Pancreas (tissue), 10 donors: ENCODE results near the gene SNAP47. TPM values are rescaled to one million over a fixed set of nuclear protein-coding genes. Genes with fewer than 3 reads are reported as not detected.

Experiments
- ATAC-seq, 4 donors: fragments of 200-7000 bp; cut with Tn5 transposase; one replicate each; pipeline versions ENCODE4 v1.8.0 to v1.9.1; 2020; ENCODE audit warnings: mild to moderate bottlenecking in 4 of 4, moderate library complexity in 4 of 4
- DNase-seq, 6 donors: peaks; one replicate each; pipeline ENCODE4 v3.0.0-alpha.2; 2020
- FAIRE-seq: peaks from 2 replicates; lab custom pipeline; 2012; peaks lifted over from hg19 to GRCh38; lab: Jason Lieb, UNC
- H3K27ac ChIP-seq, 4 donors: fragments of 200-600 bp; sonication (generic); 1 replicate in 3 of 4; 2 replicates in 1 of 4; pipeline versions ENCODE4 v1.5.0 to v1.8.0; 2020
- H3K27me3 ChIP-seq, 4 donors: fragments of 200-600 bp; one replicate each; pipeline ENCODE4 v1.8.0; 2021
- H3K36me3 ChIP-seq, 3 donors: fragments of 200-600 bp; sonication (generic) in 1 of 3; one replicate each; pipeline versions ENCODE4 v1.5.0 to v1.8.0; 2020 to 2021
- H3K4me1 ChIP-seq, 3 donors: fragments of 200-600 bp; one replicate each; pipeline ENCODE4 v1.8.0; 2021
- H3K4me3 ChIP-seq, 4 donors: fragments of 200-600 bp; sonication (generic) in 2 of 4; one replicate each; pipeline versions ENCODE4 v1.5.0 to v1.8.0; 2020 to 2021
- H3K9me3 ChIP-seq, 4 donors: fragments of 200-600 bp; one replicate each; pipeline ENCODE4 v1.8.0; 2021
- CTCF ChIP-seq, 4 donors: fragments of 200-600 bp; sonication (generic) in 3 of 4; IDR thresholded peaks; one replicate each; pipeline versions ENCODE4 v1.5.0 to v1.8.0; 2021; ENCODE audit warnings: antibody characterized with exemption in 4 of 4
- WGBS, 2 donors: extraction: QIAGEN DNeasy Blood & Tissue Kit; methylation state at CpG; one replicate each; pipeline ENCODE4 v1.1.7; 2013; 5-methylcytosine and 5-hydroxymethylcytosine counted together
- intact Hi-C, 3 donors: fragments of 100-400 bp; cut with DNase I; formaldehyde crosslinking; loops; one replicate each; pipeline versions ENCODE4 v1.11.1 to v1.14.2; 2022
- polyA plus RNA-seq, 2 donors: library from polyadenylated mRNA; stranded (reverse); fragments of 200-250 nt; gene quantifications; one replicate each; pipeline ENCODE4 v1.2.3, GENCODE V29; 2013
- total RNA-seq, 6 donors: library from RNA; stranded (reverse); fragmentation: NEBNext Ultra II Directional in 4 of 6; extraction: Animal tissue kit (Norgen Biotek cat#: 25700) in 4 of 6; gene quantifications; one replicate each; pipeline versions ENCODE4 v1.2.1 to v1.2.4, GENCODE V29; 2021 to 2023
- donor health status: healthy with polysubstance abuse.
- donor health status: DM: no; HTN: no; CAD: no; lungs with moderate emphysema.
- donor health status: DM: no; HTN: no; CAD: no.
- donor health status: control.
- donor health status: control.
- donor health status: Bipolar disorder and iron deficiency.
- donor health status: DM: yes; HTN: yes; CAD: no.
- donor health status: DM: no; HTN: no; CAD: no.
- donor health status: DM: no; HTN: no; CAD: no.
- donor health status: DM: yes; HTN: yes; CAD: no.

Gene SNAP47
- total and polyA plus RNA-seq, 8 donors = 12.3 to 21.5 (median 14.7) TPM

GRCh38 chr1:227759341-227760300 lies 24.4 kb downstream of the SNAP47 start:
- Histone ChIP-seq H3K27ac (no peak overlapping the region), H3K4me1 (peaks cover 0 to 4% (median 0%) of the 10 kb centered on the region in 3 donors), H3K9me3 (no peaks in the 10 kb centered on the region), H3K36me3 (peaks cover 0 to 17% (median 0%) of the 10 kb centered on the region in 3 donors), H3K4me3 (no peak overlapping the region), H3K27me3 (no peaks in the 10 kb centered on the region)
- WGBS, 2 donors = 92 to 93% methylated on average over 15 of the region's 15 CpGs
- FAIRE-seq = no peak
- ATAC-seq = no peak
- no peak for TF ChIP-seq CTCF (IDR thresholded peaks at IDR 0.05)
- intact Hi-C loops = loop anchor here in 1 of 3 donors (10.0 kb wide), 1 partner anchor 185 kb away; the partner anchor contains the start of gene WNT9A
- no peak for DNase-seq

- no peaks in the 10 kb centered on the region for H3K27me3 ChIP-seq
- ATAC-seq = no peak
- H3K27ac ChIP-seq = no peak overlapping the region
- 90 to 93% methylated on average over 9 of the region's 9 CpGs for WGBS, 2 donors
- H3K4me1 ChIP-seq = peaks cover 0 to 4% (median 0%) of the 10 kb centered on the region in 3 donors
- FAIRE-seq = no peak
- intact Hi-C loops = loop anchor here in 1 of 3 donors (10.0 kb wide), 1 partner anchor 184 kb away; the partner anchor contains the start of gene WNT9A
- DNase-seq = no peak
- no peak overlapping the region for H3K4me3 ChIP-seq
- peaks cover 0 to 17% (median 0%) of the 10 kb centered on the region in 3 donors for H3K36me3 ChIP-seq
- H3K9me3 ChIP-seq = no peaks in the 10 kb centered on the region
- TF ChIP-seq CTCF (IDR thresholded peaks at IDR 0.05) = no peak
Measured at GRCh38 chr1:227760377-227760776, 25.1 kb downstream of the SNAP47 start.

GRCh38 chr1:227761621-227762230 lies 26.5 kb downstream of the SNAP47 start:
- DNase-seq = no peak

More at GRCh38 chr1:227761621-227762230, 26.5 kb downstream of the SNAP47 start:
- FAIRE-seq (no peak), ATAC-seq (no peak)
- TF ChIP-seq CTCF (IDR thresholded peaks at IDR 0.05) = no peak
- Histone ChIP-seq H3K27me3 (no peaks in the 10 kb centered on the region), H3K27ac (no peak overlapping the region), H3K9me3 (no peaks in the 10 kb centered on the region), H3K36me3 (peaks cover 0 to 17% (median 0%) of the 10 kb centered on the region in 3 donors), H3K4me1 (peaks cover 0 to 4% (median 0%) of the 10 kb centered on the region in 3 donors), H3K4me3 (no peak overlapping the region)
- intact Hi-C loops = loop anchor here in 2 of 3 donors (2.0 to 10.0 kb wide), 2 partner anchors 183 to 185 kb away; partner anchors contain the start of gene WNT9A (in 2 of the 2)
- WGBS, 2 donors = 81 to 82% methylated on average over 17 of the region's 17 CpGs
